Measurements from ENCODE around the gene ARF6. TPM values are rescaled to one million over a fixed set of nuclear protein-coding genes. Genes with fewer than 3 reads are reported as not detected.
"Not testable (repeated sequence)": the region's sequence is repeated elsewhere in the genome, so short reads cannot be mapped to it uniquely, and the experiment has no call there.

The ARF6 gene
- total and polyA plus RNA-seq, 2 donors (not counting 1 experiment from before 2014, with no cell fraction given): 54.7 to 67.4 TPM

DNA sequence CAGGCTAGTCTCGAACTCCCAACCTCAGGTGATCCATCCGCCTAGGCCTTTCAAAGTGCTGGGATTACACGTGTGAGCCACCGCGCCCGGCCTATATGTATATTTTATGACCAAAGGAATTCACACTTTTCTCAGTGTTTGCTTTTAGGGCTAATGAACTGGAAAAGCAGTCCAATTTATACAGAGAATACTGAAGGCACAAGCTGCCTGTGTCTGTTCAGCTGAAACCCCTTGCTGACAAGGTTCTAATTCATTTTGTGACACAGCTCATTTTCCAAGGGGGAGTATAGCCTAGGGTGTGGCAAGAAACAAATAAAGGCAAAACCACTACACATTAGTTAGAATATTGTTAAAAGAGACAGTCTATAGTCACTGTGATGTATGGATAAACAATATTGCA lies 22.0 kb upstream of the ARF6 start:
- H3K36me3 ChIP-seq (ENCODE audit: control insufficient read depth, insufficient read depth, low read length): no peaks in the 10 kb centered on the region
- H2AFZ ChIP-seq (ENCODE audit: low read length): no peak overlapping the region
- H3K27me3 ChIP-seq (ENCODE audit: control insufficient read depth, insufficient read depth, low read length): no peaks in the 10 kb centered on the region
- DNase-seq (ENCODE audit: low read depth in 2 of 2): no peak
- no peaks in the 10 kb centered on the region for H3K4me1 ChIP-seq (ENCODE audit: control insufficient read depth, extremely low read depth, insufficient read depth, low read length)
- no peak overlapping the region for H3K9ac ChIP-seq (ENCODE audit: insufficient read depth, low read length)
- H3K4me2 ChIP-seq (ENCODE audit: extremely low read depth, insufficient read depth, low read length): no peak overlapping the region
- no peak overlapping the region for H3K27ac ChIP-seq (ENCODE audit: insufficient read depth, low read length)
- H3K79me2 ChIP-seq (ENCODE audit: control insufficient read depth, insufficient read depth, low read length): no peaks in the 10 kb centered on the region
- H4K20me1 ChIP-seq (ENCODE audit: control insufficient read depth, extremely low read depth, insufficient read depth, low read length): no peaks in the 10 kb centered on the region
- TF ChIP-seq, protein P1, sequence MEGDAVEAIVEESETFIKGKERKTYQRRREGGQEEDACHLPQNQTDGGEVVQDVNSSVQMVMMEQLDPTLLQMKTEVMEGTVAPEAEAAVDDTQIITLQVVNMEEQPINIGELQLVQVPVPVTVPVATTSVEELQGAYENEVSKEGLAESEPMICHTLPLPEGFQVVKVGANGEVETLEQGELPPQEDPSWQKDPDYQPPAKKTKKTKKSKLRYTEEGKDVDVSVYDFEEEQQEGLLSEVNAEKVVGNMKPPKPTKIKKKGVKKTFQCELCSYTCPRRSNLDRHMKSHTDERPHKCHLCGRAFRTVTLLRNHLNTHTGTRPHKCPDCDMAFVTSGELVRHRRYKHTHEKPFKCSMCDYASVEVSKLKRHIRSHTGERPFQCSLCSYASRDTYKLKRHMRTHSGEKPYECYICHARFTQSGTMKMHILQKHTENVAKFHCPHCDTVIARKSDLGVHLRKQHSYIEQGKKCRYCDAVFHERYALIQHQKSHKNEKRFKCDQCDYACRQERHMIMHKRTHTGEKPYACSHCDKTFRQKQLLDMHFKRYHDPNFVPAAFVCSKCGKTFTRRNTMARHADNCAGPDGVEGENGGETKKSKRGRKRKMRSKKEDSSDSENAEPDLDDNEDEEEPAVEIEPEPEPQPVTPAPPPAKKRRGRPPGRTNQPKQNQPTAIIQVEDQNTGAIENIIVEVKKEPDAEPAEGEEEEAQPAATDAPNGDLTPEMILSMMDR (conservative IDR thresholded peaks at IDR 0.05 in 1 of 2, IDR thresholded peaks at IDR 0.05 in 1 of 2; ENCODE audit: low read depth in 1 of 2, low read length in 2 of 2): no peak
- no peak overlapping the region for H3K4me3 ChIP-seq (replicated peaks in 1 of 4; ENCODE audit: control extremely low read depth in 1 of 4, insufficient read depth in 1 of 4, low read depth in 3 of 4, low read length in 4 of 4)
- H3K9me3 ChIP-seq (ENCODE audit: control insufficient read depth, insufficient read depth, low read depth, low read length): no peaks in the 10 kb centered on the region

DNA sequence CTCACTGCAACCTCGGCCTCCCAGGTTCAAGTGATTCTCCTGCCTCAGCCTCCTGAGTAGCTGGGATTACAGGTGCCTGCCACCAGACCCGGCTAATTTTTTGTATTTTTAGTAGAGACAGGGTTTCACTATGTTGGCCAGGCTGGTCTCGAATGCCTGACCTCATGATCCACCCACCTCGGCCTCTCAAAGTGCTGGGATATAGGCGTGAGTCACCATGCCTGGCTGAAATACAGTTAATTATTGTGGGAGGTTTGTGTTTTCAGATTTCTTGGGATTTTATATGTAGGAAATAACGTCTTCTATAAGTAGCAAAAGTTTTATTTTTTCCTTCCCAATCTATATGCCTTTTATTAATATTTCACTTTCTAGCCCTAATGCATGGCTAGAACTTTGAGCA lies 19.3 kb upstream of the ARF6 start:
- not testable (repeated sequence) for DNase-seq (ENCODE audit: low read depth in 2 of 2); H3K36me3 ChIP-seq (ENCODE audit: control insufficient read depth, insufficient read depth, low read length); H3K9ac ChIP-seq (ENCODE audit: insufficient read depth, low read length); H3K4me2 ChIP-seq (ENCODE audit: extremely low read depth, insufficient read depth, low read length); H3K27ac ChIP-seq (ENCODE audit: insufficient read depth, low read length); H3K4me1 ChIP-seq (ENCODE audit: control insufficient read depth, extremely low read depth, insufficient read depth, low read length); H3K79me2 ChIP-seq (ENCODE audit: control insufficient read depth, insufficient read depth, low read length); H2AFZ ChIP-seq (ENCODE audit: low read length); H3K27me3 ChIP-seq (ENCODE audit: control insufficient read depth, insufficient read depth, low read length); H3K9me3 ChIP-seq (ENCODE audit: control insufficient read depth, insufficient read depth, low read depth, low read length); H3K4me3 ChIP-seq (replicated peaks in 1 of 4; ENCODE audit: control extremely low read depth in 1 of 4, insufficient read depth in 1 of 4, low read depth in 3 of 4, low read length in 4 of 4); H4K20me1 ChIP-seq (ENCODE audit: control insufficient read depth, extremely low read depth, insufficient read depth, low read length)

DNA sequence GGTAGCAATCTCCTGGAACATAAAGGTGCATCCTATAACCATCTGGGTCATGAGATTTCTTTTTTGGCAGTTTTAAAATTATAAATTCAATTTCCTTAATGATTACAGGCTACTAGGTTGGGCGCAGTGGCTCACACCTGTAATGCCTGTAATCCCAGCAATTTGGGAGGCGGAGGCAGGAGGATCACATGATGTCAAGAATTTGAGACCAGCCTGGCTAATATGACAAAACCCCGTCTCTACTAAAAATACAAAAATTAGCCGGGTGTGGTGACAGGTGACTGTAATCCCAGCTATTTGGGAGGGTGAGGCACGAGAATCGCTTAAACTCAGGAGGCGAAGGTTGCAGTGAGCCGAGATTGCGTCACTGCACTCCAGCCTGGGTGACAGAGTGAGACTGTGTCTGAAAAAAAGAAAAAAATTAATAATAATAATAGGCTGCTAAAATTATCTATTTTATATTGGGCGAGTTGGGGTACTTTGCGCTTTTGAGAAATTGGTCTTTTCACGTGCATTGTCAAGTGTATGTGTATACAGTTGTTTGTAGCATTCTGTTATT lies 17.2 kb upstream of the ARF6 start:
- Histone ChIP-seq H3K4me3 (replicated peaks in 1 of 4; ENCODE audit: control extremely low read depth in 1 of 4, insufficient read depth in 1 of 4, low read depth in 3 of 4, low read length in 4 of 4) (no peak overlapping the region), H3K4me2 (ENCODE audit: extremely low read depth, insufficient read depth, low read length) (no peak overlapping the region), H3K79me2 (ENCODE audit: control insufficient read depth, insufficient read depth, low read length) (no peaks in the 10 kb centered on the region), H4K20me1 (ENCODE audit: control insufficient read depth, extremely low read depth, insufficient read depth, low read length) (no peaks in the 10 kb centered on the region), H3K27me3 (ENCODE audit: control insufficient read depth, insufficient read depth, low read length) (no peaks in the 10 kb centered on the region), H3K27ac (ENCODE audit: insufficient read depth, low read length) (no peak overlapping the region), H3K9me3 (ENCODE audit: control insufficient read depth, insufficient read depth, low read depth, low read length) (no peaks in the 10 kb centered on the region), H3K9ac (ENCODE audit: insufficient read depth, low read length) (no peak overlapping the region), H3K36me3 (ENCODE audit: control insufficient read depth, insufficient read depth, low read length) (no peaks in the 10 kb centered on the region), H3K4me1 (ENCODE audit: control insufficient read depth, extremely low read depth, insufficient read depth, low read length) (peaks cover 4% of the 10 kb centered on the region), H2AFZ (ENCODE audit: low read length) (no peak overlapping the region)
- no peak for TF ChIP-seq EZH2 (IDR thresholded peaks at IDR 0.05; ENCODE audit: low read length, missing control alignments)
- TF ChIP-seq, protein P1 (conservative IDR thresholded peaks at IDR 0.05 in 1 of 2, IDR thresholded peaks at IDR 0.05 in 1 of 2; ENCODE audit: low read depth in 1 of 2, low read length in 2 of 2): no peak
- DNase-seq (ENCODE audit: low read depth in 2 of 2): no peak
